HG02870 (cell line): Measurements from ENCODE around the gene AGPAT3.
"Not testable (repeated sequence)": the region's sequence is repeated elsewhere in the genome, so short reads cannot be mapped to it uniquely, and the experiment has no call there.

ENCODE experiments used
- ATAC-seq: cut with Tn5 transposase; IDR thresholded peaks from one replicate; pipeline ENCODE4 v1.9.1; 2021; ENCODE audit warnings: mild to moderate bottlenecking, moderate library complexity; ENCODE audit not compliant: unreplicated experiment

AGPAT3 gene

GRCh38 chr21:43881935-43882334 lies 16.9 kb downstream of the AGPAT3 start:
- ATAC-seq, result no peak

GRCh38 chr21:43882952-43883545 lies 18.0 kb downstream of the AGPAT3 start:
- ATAC-seq, result no peak

DNA sequence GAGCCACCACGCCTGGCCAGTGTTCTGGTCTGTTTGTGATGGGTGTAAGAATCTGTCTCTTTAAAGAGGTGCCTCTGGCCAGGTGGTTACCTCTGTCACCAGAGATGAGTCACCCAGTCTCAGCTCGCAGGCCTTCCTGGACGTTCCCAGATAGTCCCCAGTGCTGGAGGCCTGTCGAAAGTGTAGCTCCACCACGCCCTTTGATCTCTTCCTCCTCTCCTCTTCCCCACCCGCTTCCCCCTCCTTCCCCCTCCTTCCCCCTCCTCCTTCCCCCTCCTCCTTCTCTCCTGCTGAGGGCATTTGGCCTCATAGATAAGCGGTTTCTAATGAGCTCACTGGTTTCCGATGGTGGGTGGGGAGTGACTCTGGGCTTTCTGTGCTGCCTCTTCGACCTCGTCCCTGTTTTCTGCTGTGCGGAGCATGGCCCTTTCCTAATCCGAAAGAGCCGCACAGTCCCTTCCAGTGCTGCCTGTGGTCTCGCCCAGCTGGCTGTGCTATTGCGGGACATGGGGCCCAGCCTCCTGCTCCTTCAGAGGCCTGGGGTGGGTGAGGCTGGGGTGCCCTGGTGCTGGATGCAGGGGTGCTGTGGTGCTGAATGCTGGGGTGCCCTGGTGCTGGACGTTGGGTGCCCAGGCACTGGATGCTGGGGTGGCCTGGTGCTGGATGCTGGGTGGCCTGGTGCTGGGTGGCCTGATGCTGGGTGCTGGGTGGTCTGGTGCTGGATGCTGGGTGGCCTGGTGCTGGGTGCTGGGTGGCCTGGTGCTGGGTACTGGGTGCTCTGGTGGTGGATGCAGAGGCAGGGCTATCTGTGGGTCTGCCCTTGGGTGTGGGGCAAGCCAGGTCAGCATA lies 19.2 kb downstream of the AGPAT3 start:
- no peak for ATAC-seq

- ATAC-seq, result no peak
Measured at GRCh38 chr21:43884861-43885417, 19.9 kb downstream of the AGPAT3 start.

DNA sequence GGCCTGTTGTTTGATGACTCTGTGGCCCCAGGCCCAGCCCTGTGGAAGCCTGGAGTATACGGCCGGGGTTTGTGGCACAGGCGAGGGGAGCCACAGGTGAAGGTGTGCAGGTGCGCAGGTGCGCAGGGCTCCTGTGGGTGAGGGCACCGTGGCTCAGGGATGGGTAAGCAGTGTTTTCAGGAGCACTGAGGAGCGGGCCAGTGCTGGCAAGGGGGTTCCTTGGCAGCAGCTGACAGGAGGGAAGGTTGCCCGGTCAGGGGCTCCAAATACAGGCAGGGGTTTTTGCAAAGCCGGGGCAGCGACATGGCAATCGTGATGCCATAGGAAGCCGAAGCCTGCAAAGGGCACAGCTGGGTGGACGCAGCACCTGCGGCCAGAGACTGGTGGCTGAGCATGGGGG lies 20.7 kb downstream of the AGPAT3 start:
- no peak for ATAC-seq

DNA sequence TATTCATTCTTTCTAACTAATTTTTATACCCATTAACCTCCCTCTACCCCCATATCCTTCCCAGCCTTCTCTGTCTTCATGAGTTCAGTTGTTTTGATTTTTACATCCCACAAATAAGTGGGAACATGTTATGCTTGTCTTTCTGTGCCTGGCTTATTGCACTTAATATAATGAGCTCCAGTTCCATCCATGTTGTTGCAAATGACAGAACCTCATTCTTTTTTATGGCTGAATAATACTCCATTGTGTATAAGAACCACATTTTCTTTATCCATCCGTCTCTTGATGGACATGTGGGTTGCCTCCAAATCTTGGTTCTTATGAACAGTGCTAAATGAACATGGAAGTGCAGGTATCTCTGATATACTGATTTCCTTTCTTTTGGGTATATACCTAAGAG lies 21.5 kb downstream of the AGPAT3 start:
- no peak for ATAC-seq

GRCh38 chr21:43889069-43889468 lies 24.0 kb downstream of the AGPAT3 start:
- no peak for ATAC-seq

DNA sequence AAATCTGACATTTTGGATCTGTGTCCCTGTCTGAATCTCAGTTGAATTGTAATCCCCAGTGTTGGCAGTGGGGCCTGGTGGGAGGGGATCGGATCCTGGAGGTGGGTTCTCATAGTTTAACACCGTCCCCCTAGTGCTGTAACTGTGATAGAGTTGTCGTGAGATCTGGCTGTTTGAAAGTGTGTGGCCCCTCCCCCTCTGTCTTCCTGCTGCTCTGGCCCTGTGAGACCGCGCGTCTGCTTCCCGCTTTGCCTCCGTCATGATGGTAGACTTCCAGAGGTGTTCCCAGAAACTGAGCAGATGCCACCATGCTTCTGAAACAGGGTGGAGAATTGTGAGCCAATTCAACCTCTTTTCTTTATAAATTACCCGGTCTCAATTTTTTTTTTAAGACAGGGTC lies 25.0 kb downstream of the AGPAT3 start:
- no peak for ATAC-seq

- ATAC-seq, result no peak
Measured at GRCh38 chr21:43892334-43892733, 27.3 kb downstream of the AGPAT3 start.

- no peak for ATAC-seq
Measured at GRCh38 chr21:43892984-43893535, 28.0 kb downstream of the AGPAT3 start.

DNA sequence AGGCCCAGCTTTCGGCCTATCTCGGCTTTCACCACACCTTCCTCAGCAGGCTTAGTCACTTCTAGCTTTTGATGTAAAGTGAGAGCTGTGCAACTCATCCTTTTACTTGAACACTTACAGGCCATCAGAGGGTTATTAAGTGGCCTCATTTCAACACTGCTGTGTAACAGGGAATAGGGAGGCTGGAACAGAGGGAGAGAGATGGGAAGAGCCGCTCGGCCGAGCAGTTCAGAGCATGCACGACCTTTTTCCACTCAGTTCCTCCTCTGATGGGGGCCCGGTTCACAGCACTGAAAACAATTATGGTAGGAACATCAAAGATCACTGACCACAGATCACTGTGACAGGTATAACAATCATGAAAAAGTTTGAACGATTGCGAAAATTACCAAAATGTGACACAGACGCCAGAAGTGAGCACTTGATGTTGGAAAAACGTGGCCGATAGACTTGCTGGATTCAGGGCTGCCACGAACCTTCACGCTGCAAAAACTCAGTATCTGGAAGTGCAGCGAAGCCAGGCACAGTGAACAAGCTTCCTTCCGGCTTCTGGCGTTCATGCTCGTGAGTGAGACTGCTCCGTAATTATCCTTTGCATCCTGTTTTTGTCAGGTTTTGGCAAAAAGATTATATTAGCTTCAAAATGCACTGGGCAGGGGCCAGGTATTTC lies 28.6 kb downstream of the AGPAT3 start:
- ATAC-seq, result peak; percentile 90

GRCh38 chr21:43894206-43894577 lies 29.2 kb downstream of the AGPAT3 start:
- no peak for ATAC-seq

- no peak for ATAC-seq
Measured at GRCh38 chr21:43895196-43895595, 30.2 kb downstream of the AGPAT3 start.

- not testable (repeated sequence) for ATAC-seq
Measured at GRCh38 chr21:43896696-43897299, 31.8 kb downstream of the AGPAT3 start.

- ATAC-seq, result no peak
Measured at GRCh38 chr21:43899307-43900077, 34.5 kb downstream of the AGPAT3 start.

DNA sequence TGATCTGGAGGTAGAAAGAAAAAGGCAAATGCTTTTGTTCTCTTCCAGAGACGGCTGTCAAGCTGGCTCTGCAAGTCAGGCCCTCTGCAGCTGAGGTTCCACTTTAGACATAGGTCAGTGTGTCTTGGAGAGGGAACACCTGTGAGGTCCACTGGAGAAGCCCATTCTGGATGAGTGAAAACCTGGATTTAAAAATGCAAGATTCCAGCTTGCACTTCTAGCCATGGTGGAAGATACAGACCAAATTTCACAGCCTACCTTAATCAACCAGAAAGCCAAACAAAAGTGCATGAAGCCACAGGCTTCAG lies 35.0 kb downstream of the AGPAT3 start:
- ATAC-seq, result no peak

DNA sequence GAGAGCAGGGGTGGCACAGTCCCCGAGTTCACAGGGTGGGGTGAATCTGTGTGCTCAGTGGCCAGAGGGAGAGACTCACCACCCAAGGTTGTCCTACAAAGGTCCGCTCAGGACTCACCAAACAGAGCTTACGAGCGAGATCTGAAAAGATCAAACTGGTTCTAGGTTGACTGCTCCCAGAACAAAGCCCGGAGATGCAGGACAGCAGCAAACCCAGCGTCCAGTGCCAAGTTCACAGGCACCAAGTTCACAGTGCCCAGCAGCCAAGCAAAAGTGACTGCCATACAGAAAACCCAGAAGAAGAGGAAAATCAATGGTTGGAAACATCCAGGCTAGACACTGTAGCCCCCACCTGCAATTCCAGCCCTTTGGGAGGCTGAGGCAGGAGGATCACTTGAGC lies 35.7 kb downstream of the AGPAT3 start:
- no peak for ATAC-seq

DNA sequence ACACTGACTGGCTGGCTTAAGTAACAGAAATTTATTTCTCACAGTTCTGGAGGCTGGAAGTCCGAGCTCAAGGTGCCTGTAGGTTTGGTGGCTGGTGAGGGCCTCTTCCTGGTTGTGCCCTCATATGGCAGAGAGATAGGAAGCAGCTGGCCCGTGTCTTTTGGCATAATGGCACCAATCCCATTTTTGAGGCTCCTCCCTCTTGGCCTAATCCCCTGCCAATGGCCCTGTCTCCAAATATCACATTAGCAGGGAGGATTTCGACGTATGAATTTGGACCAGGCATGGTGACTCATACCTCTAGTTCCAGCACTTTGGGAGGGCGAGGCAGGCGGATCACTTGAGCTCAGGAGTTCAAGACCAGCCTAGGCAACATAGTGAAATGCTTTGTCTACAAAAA lies 37.4 kb downstream of the AGPAT3 start:
- no peak for ATAC-seq

- ATAC-seq, result no peak
Measured at GRCh38 chr21:43903451-43904091, 38.5 kb downstream of the AGPAT3 start.

DNA sequence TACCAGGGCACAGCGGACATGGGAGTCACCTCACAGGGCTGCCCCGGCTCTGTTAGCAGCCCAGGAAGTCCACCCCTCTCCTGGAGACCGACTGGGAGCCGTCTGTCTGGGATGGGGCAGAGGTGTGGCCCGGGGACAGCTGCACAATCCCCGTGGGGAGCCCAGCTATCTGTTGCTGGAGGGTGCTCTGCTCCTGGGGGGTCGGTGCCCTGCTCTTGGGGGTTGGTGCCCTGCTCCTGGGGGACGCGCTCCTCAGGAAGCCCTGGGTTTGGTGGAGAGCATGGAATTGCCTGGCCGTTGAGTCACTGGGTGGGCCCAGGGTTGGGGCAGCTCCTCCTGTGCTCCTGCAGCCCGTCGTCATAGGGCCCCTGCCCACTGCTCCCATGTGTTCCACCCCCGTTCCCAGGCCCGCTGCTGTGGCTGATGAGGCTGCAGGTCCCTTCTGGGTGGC lies 39.3 kb downstream of the AGPAT3 start:
- no peak for ATAC-seq
